SIG-M5 treated with dmso at 0.1 percent for 504 hours (cell line): ENCODE data around the gene VAMP7.
A peak's percentile ranks its signal among the peaks of the same experiment; 100 is the strongest.
"Not testable (repeated sequence)": the region's sequence is repeated elsewhere in the genome, so short reads cannot be mapped to it uniquely, and the experiment has no call there.

ENCODE experiments used
- DNase-seq: peaks from one replicate; lab custom pipeline; 2025; ENCODE audit not compliant: unreplicated experiment; lab: John Stamatoyannopoulos, UW

Gene VAMP7

GRCh38 chrX:155881158-155881993 lies at the start of gene VAMP7:
VAMP7 (plus strand) TSS chrX:155881345; CDS start chrX:155889467, 8,122 bp downstream.
- peak; percentile 87 for DNase-seq

- peak; percentile 72 for DNase-seq
Observed at GRCh38 chrX:155841232-155841631, 39.9 kb upstream of the VAMP7 start.

GRCh38 chrX:155851786-155852185 lies 29.4 kb upstream of the VAMP7 start:
- DNase-seq = not testable (repeated sequence)

GRCh38 chrX:155857561-155857960 lies 23.6 kb upstream of the VAMP7 start:
- DNase-seq = no peak

- peak; percentile 22 for DNase-seq
Observed at GRCh38 chrX:155864655-155865054, 16.5 kb upstream of the VAMP7 start.

GRCh38 chrX:155865193-155865592 lies 16.0 kb upstream of the VAMP7 start:
- no peak for DNase-seq

GRCh38 chrX:155867821-155868220 lies 13.3 kb upstream of the VAMP7 start:
- no peak for DNase-seq

- no peak for DNase-seq
Observed at GRCh38 chrX:155870958-155871357, 10.2 kb upstream of the VAMP7 start.

- no peak for DNase-seq
Observed at GRCh38 chrX:155871934-155872333, 9.2 kb upstream of the VAMP7 start.

GRCh38 chrX:155873188-155873587 lies 8.0 kb upstream of the VAMP7 start:
- DNase-seq = no peak

- no peak for DNase-seq
Observed at GRCh38 chrX:155874571-155875244, 6.4 kb upstream of the VAMP7 start.

GRCh38 chrX:155876704-155877103 lies 4.4 kb upstream of the VAMP7 start:
- no peak for DNase-seq

- DNase-seq = no peak
Observed at GRCh38 chrX:155877288-155877687, 3.9 kb upstream of the VAMP7 start.

GRCh38 chrX:155880586-155881157 lies 473 bp upstream of the VAMP7 start:
- DNase-seq = no peak

- no peak for DNase-seq
Observed at GRCh38 chrX:155886409-155886808, 5.3 kb downstream of the VAMP7 start.

- DNase-seq = no peak
Observed at GRCh38 chrX:155888139-155888538, 7.0 kb downstream of the VAMP7 start.

GRCh38 chrX:155889328-155889727 lies 8.2 kb downstream of the VAMP7 start:
- DNase-seq = no peak

GRCh38 chrX:155891446-155892210 lies 10.5 kb downstream of the VAMP7 start:
- DNase-seq = no peak

- DNase-seq = no peak
Observed at GRCh38 chrX:155893521-155893920, 12.4 kb downstream of the VAMP7 start.

GRCh38 chrX:155896512-155896911 lies 15.4 kb downstream of the VAMP7 start:
- DNase-seq = no peak

GRCh38 chrX:155899366-155899765 lies 18.2 kb downstream of the VAMP7 start:
- DNase-seq = no peak
